ENCODE data around the gene OMG. TPM values are rescaled to one million over a fixed set of nuclear protein-coding genes. Genes with fewer than 3 reads are reported as not detected.

OMG gene
- 0.11 and 2.0 TPM in 2 replicates for total RNA-seq

GRCh38 chr17:31297090-31297489 lies at the start of gene OMG:
OMG (minus strand) TSS chr17:31297239; CDS start chr17:31296331, 908 bp downstream.

GRCh38 chr17:31321481-31321880 lies 24.4 kb upstream of the OMG start, which contains the start of gene EVI2A:
EVI2A (minus strand) TSS chr17:31321622; CDS start chr17:31319013, 2,609 bp downstream.

GRCh38 chr17:31313982-31314781 lies 17.1 kb upstream of the OMG start, which contains the start of gene EVI2B:
EVI2B (minus strand) TSS chr17:31314054; CDS start chr17:31305609, 8,445 bp downstream.

Other genes starting within 250 kb of the OMG start
- gene NF1, start 202.3 kb downstream of the OMG start, total RNA-seq: 66.2 and 68.1 TPM in 2 replicates
- gene EVI2B, start 16.8 kb upstream of the OMG start, total RNA-seq: 0.12 TPM in 1 of 2 replicates, not detected in the other
- 4.5 and 7.3 TPM in 2 replicates for gene EVI2A, start 24.4 kb upstream of the OMG start, total RNA-seq
- gene RAB11FIP4, start 94.4 kb upstream of the OMG start, total RNA-seq: 0.12 and 0.66 TPM in 2 replicates

Data from uterine smooth muscle cell (primary cell).